HFF-Myc (cell line): Measurements from ENCODE around the gene ROBO2.
A peak's percentile ranks its signal among the peaks of the same experiment; 100 is the strongest.

Experiments used
- DNase-seq: peaks from one replicate; pipeline ENCODE4 v3.0.0-alpha.2; 2011; ENCODE audit warnings: low read depth; ENCODE audit errors: extremely low read depth
- H3K4me3 ChIP-seq: replicated peaks from 2 replicates; pipeline ENCODE4 v1.5.1; 2011; ENCODE audit warnings: low read depth, mild to moderate bottlenecking, control low read depth, low read length
- CTCF ChIP-seq: IDR thresholded peaks from 2 replicates; pipeline ENCODE4 v1.5.1; 2012; ENCODE audit warnings: mild to moderate bottlenecking, low read depth, low read length, control low read depth; ENCODE audit errors: missing control alignments

ROBO2 gene

GRCh38 chr3:77039606-77040171, at the start of gene ROBO2:
TSS of gene ROBO2 (plus strand) at chr3:77040099. CDS start at chr3:77040786, 687 bp downstream.
- H3K4me3 ChIP-seq = peak within 1 kb of the TSS; percentile 42
- TF ChIP-seq CTCF = no peak
- no peak for DNase-seq

- no peak for DNase-seq
- TF ChIP-seq CTCF = no peak
- no peak overlapping the region for H3K4me3 ChIP-seq
Measured at GRCh38 chr3:76990606-76991005, 49.3 kb upstream of the ROBO2 start.

- no peak overlapping the region for H3K4me3 ChIP-seq
- TF ChIP-seq CTCF = no peak
- no peak for DNase-seq
Measured at GRCh38 chr3:76991165-76991564, 48.7 kb upstream of the ROBO2 start.

GRCh38 chr3:76997733-76998132, 42.2 kb upstream of the ROBO2 start:
- DNase-seq = no peak
- no peak overlapping the region for H3K4me3 ChIP-seq
- no peak for TF ChIP-seq CTCF

DNA sequence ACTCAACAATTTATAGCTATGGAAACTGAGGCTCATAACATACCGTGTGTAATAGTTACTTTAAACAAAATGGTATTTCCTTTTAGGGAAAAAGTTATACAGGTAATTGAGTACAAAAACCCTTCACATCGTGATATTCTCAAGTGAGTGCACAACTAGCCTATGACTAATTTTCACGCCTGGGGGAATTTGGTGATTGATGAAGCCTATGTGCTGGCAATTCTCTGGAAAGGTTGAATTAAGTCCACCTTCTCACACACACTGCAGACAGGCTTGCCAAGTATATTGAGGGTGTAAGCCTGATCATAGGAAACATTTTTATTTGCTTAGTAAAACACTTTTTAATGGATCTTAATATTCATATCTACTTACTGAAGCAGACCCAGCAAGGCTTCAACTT, 41.3 kb upstream of the ROBO2 start:
- H3K4me3 ChIP-seq = no peak overlapping the region
- DNase-seq = no peak
- no peak for TF ChIP-seq CTCF

- TF ChIP-seq CTCF = no peak
- no peak for DNase-seq
- H3K4me3 ChIP-seq = no peak overlapping the region
Measured at GRCh38 chr3:77001062-77001701, 38.7 kb upstream of the ROBO2 start.
